Measurements from ENCODE around the gene IFTAP. TPM values are rescaled to one million over a fixed set of nuclear protein-coding genes. Genes with fewer than 3 reads are reported as not detected.

The IFTAP gene
- polyA plus RNA-seq, 1 of the 3 experiments (the other 2 are of a cell fraction): 21.8 TPM

DNA sequence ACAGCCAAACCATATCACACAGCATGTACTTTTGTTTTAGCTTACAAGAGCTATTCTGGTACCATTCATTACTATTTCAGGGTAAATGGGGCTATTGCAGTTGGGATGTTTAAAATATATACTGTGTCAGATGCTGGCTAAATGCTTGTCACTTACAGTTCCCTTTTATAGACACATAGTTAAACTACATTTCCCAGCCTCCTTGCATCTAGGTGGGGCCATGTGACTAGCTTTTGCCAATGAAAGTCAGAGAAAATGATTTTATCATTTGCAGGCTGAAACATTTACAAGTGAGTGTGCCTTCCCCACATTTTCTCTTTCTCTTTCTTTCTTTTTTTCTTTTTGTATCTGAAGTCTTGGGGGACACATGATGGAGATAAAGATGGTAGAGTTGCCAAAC lies 7.8 kb upstream of the IFTAP start:
- TF ChIP-seq RAD21 (IDR thresholded peaks at IDR 0.05; ENCODE audit: low read length) (no peak), EZH2phosphoT487 (IDR thresholded peaks at IDR 0.05; ENCODE audit: borderline replicate concordance, low read depth) (no peak), POLR2AphosphoS5 (IDR thresholded peaks at IDR 0.05; ENCODE audit: low read depth, low read length) (no peak), GATA2 (CRISPR knock-in tag; IDR thresholded peaks at IDR 0.05) (no peak), TEAD4 (IDR thresholded peaks at IDR 0.05; ENCODE audit: borderline replicate concordance, insufficient read depth) (no peak), FOSL2 (IDR thresholded peaks at IDR 0.05; ENCODE audit: borderline replicate concordance, low read depth) (no peak), NRF1 (IDR thresholded peaks at IDR 0.05; ENCODE audit: low read depth, low read length) (no peak), TAF1 (IDR thresholded peaks at IDR 0.05; ENCODE audit: borderline replicate concordance, low read depth, low read length) (no peak), FOXM1 (IDR thresholded peaks at IDR 0.05; ENCODE audit: low read depth) (no peak), ELF1 (IDR thresholded peaks at IDR 0.05) (no peak)
- TF ChIP-seq, protein P1, sequence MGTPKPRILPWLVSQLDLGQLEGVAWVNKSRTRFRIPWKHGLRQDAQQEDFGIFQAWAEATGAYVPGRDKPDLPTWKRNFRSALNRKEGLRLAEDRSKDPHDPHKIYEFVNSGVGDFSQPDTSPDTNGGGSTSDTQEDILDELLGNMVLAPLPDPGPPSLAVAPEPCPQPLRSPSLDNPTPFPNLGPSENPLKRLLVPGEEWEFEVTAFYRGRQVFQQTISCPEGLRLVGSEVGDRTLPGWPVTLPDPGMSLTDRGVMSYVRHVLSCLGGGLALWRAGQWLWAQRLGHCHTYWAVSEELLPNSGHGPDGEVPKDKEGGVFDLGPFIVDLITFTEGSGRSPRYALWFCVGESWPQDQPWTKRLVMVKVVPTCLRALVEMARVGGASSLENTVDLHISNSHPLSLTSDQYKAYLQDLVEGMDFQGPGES (IDR thresholded peaks at IDR 0.05; ENCODE audit: low read depth, low read length): no peak
- TF ChIP-seq, protein P2, sequence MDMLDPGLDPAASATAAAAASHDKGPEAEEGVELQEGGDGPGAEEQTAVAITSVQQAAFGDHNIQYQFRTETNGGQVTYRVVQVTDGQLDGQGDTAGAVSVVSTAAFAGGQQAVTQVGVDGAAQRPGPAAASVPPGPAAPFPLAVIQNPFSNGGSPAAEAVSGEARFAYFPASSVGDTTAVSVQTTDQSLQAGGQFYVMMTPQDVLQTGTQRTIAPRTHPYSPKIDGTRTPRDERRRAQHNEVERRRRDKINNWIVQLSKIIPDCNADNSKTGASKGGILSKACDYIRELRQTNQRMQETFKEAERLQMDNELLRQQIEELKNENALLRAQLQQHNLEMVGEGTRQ (IDR thresholded peaks at IDR 0.05; ENCODE audit: borderline replicate concordance, low read depth, low read length): peak; percentile 18; the same call in 1 of the 2 replicates
- TF ChIP-seq, protein P3, sequence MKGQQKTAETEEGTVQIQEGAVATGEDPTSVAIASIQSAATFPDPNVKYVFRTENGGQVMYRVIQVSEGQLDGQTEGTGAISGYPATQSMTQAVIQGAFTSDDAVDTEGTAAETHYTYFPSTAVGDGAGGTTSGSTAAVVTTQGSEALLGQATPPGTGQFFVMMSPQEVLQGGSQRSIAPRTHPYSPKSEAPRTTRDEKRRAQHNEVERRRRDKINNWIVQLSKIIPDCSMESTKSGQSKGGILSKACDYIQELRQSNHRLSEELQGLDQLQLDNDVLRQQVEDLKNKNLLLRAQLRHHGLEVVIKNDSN (IDR thresholded peaks at IDR 0.05; ENCODE audit: borderline replicate concordance, low read depth): peak; percentile 85
- TF ChIP-seq, protein P4, sequence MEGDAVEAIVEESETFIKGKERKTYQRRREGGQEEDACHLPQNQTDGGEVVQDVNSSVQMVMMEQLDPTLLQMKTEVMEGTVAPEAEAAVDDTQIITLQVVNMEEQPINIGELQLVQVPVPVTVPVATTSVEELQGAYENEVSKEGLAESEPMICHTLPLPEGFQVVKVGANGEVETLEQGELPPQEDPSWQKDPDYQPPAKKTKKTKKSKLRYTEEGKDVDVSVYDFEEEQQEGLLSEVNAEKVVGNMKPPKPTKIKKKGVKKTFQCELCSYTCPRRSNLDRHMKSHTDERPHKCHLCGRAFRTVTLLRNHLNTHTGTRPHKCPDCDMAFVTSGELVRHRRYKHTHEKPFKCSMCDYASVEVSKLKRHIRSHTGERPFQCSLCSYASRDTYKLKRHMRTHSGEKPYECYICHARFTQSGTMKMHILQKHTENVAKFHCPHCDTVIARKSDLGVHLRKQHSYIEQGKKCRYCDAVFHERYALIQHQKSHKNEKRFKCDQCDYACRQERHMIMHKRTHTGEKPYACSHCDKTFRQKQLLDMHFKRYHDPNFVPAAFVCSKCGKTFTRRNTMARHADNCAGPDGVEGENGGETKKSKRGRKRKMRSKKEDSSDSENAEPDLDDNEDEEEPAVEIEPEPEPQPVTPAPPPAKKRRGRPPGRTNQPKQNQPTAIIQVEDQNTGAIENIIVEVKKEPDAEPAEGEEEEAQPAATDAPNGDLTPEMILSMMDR (IDR thresholded peaks at IDR 0.05): no peak
- CTCF ChIA-PET: interaction anchor here (1.0 to 2.4 kb wide), 2 partner anchors 22 to 328 kb away, joined by 3 to 9 read pairs; no protein-coding TSS in a partner anchor
- no peaks in the 10 kb centered on the region for H3K36me3 ChIP-seq (replicated peaks in 1 of 2; ENCODE audit: control insufficient read depth in 1 of 2, insufficient read depth in 2 of 2, low read length in 1 of 2)

More for the DNA sequence above, 7.8 kb upstream of the IFTAP start:
- Histone ChIP-seq H3K4me1 (ENCODE audit: control insufficient read depth in 1 of 2, insufficient read depth in 2 of 2, low read depth in 1 of 2, low read length in 1 of 2) (peaks cover 0 to 2% of the 10 kb centered on the region in 2 experiments; a peak in 2 of 4 replicates), H3K9me2 (no peaks in the 10 kb centered on the region), H3K4me3 (ENCODE audit: low read depth in 2 of 2, low read length in 1 of 2) (no peak overlapping the region), H3K79me2 (ENCODE audit: insufficient read depth) (no peaks in the 10 kb centered on the region), H3F3A (replicated peaks; ENCODE audit: insufficient read depth) (no peaks in the 10 kb centered on the region), H3K9me3 (no peaks in the 10 kb centered on the region), H3K27me3 (ENCODE audit: insufficient read depth) (no peaks in the 10 kb centered on the region), H4K20me1 (ENCODE audit: insufficient read depth) (no peaks in the 10 kb centered on the region), H3K27ac (ENCODE audit: low read depth in 2 of 2, low read length in 1 of 2) (peak overlapping the region in 1 of 2 experiments; percentile 82; a peak in 2 of 4 replicates), H3K4me2 (no peak overlapping the region), H3K9ac (no peak overlapping the region), H2AFZ (ENCODE audit: low read depth) (no peak overlapping the region)
- POLR2A ChIA-PET: interaction anchor here (1.2 kb wide), 1 partner anchor 22 kb away, joined by 5 read pairs; no protein-coding TSS in a partner anchor
- no peak for DNase-seq

Data from SK-N-SH (cell line).